Measurements from ENCODE around the gene IER3.

The IER3 gene

DNA sequence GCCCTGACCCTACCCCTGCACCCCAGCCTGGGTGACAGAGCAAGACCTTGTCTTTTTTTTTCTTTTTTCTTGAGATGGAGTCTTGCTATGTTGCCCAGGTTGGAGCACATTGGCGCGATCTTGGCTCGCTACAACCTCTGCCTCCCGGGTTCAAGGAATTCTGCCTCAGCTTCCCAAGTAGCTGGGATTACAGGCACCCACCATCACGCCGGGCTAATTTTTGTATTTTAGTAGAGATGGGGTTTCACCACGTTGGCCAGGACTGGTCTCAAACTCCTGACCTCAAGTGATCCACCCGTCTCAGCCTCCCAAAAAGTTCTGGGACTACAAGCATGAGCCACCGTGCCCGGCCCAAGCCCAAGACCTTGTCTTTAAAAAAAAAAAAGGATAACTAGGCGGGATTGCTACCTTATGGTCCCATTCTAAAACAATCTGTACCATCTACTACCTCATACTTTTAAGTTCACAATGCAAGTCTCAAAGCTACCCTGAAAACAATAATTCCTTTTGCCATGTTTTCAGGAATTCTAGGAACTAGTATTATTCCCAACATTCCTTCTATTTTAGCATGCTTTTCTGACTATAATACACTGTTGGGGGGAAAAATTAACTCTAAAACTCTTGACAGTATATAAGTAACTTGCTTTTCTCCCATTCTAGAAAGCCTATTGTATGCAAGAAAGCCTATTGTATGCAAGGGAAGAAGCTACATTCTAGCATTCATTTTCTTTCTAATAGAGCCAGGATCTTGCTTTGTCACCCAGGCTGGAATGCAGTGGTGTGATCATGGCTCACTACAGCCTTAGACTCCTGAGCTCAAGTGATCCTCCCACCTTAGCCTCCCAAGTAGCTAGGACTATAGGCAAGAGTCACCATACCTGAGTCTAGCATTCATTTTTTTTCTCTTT is 17.6 kb downstream of the IER3 start:
- TF ChIP-seq, protein P1, sequence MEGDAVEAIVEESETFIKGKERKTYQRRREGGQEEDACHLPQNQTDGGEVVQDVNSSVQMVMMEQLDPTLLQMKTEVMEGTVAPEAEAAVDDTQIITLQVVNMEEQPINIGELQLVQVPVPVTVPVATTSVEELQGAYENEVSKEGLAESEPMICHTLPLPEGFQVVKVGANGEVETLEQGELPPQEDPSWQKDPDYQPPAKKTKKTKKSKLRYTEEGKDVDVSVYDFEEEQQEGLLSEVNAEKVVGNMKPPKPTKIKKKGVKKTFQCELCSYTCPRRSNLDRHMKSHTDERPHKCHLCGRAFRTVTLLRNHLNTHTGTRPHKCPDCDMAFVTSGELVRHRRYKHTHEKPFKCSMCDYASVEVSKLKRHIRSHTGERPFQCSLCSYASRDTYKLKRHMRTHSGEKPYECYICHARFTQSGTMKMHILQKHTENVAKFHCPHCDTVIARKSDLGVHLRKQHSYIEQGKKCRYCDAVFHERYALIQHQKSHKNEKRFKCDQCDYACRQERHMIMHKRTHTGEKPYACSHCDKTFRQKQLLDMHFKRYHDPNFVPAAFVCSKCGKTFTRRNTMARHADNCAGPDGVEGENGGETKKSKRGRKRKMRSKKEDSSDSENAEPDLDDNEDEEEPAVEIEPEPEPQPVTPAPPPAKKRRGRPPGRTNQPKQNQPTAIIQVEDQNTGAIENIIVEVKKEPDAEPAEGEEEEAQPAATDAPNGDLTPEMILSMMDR (IDR thresholded peaks at IDR 0.05) = no peak

- TF ChIP-seq, protein P1 (IDR thresholded peaks at IDR 0.05) = no peak
These were observed 18.4 kb downstream of the IER3 start for GRCh38 chr6:30725713-30726505.

- TF ChIP-seq, protein P1 (IDR thresholded peaks at IDR 0.05) = no peak
These were observed 19.3 kb downstream of the IER3 start for GRCh38 chr6:30724906-30725667.

DNA sequence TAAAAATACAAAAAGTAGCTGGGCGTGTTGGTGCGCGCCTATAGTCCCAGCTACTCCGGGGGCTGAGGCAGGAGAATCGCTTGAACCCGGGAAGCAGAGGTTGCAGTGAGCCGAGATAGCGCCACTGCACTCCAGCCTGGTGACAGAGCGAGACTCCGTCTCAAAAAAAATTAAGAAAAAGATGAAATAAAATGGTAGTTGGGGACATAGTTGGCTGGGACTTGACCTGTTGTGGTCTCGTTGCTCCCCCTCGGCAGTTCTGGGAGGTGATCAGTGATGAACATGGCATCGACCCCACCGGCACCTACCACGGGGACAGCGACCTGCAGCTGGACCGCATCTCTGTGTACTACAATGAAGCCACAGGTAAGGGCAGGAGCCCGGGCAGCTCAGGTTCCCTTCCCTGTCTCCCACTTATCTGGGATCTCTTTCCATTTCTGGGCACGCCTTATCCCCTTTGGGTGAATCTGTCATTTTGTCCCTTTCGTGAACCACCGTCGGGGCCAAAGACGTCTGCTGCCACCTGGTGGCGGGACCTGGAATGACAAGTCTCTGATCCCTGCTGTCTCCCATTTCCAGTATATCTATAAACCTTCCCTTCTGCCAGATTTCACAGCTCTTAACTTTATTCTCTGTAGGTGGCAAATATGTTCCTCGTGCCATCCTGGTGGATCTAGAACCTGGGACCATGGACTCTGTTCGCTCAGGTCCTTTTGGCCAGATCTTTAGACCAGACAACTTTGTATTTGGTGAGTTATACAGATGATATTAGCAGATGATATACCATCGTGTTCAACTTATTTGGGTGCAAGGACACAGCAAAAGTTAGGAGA is 21.9 kb downstream of the IER3 start:
- TF ChIP-seq, protein P1 (IDR thresholded peaks at IDR 0.05) = peak; percentile 90

DNA sequence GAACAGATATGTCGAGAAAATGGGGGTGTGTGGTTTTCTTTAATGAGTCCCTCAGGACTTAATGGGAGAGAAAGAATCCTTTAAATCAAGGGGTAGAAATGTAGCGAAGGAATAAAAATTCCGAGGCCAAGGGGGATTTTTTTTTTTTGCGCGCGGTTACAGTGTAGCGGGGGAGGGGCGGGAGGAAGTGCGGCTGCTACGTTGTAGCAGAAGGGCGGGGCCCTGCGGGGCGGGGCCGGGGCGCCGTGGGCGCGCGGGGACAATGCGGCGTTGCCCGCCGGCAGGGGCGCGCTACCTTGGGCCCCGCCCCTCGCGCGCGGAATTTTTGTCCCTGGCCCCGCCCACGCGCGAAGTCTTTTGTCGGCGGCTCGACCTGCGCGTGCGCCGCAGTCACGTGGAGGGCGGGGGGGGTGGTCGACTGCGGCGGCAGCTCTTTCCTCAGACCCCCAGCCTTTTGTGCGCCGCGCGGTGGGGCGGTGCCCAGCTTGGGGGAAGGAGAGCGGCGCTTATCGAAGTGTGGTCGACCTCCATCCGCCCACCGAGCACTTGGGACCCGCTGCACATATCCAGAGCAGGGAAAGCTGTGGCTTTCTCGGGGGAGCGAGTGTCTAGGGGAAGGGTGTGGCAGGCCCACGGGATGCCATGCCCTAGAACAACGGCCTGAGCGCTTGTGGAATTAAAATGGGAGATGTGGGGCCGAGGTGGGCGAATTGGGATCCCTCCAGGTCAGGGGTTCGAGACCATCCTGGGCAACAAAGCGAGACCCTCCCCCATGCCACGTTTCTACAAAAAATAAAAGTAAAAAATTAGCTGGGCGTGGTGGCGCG is 22.9 kb downstream of the IER3 start:
- TF ChIP-seq, protein P1 (IDR thresholded peaks at IDR 0.05) = no peak; the same call in 1 of the 2 replicates

DNA sequence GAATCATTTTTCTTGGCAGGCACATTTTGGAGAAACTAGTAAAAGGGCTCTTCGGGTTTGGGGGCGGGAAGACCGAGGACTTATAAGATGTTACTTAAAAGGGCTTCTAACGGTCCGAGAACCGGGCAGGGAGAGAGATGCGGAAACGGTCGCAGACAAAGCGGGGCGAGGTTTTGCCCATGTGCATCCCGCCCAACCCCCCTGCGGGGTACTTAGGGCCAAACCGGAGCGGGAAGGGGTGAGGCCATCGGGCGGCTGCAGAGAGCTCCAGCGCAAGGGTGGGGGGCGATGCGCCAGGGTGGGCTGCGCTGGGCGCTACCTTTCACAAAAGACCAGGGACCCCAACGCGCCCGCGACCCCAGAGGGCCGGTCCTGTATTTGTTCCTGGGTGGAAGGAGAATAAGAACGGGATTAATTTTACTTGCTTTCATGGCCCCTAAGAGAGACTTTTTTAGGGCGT is 23.6 kb downstream of the IER3 start:
- TF ChIP-seq, protein P1 (IDR thresholded peaks at IDR 0.05) = no peak
